Activated CD8-positive, alpha-beta memory T cell treated with anti-CD3 and anti-CD28 coated beads for 36 hours (primary cell): ENCODE results near the gene WNT5A. TPM values are rescaled to one million over a fixed set of nuclear protein-coding genes. Genes with fewer than 3 reads are reported as not detected.

ENCODE experiments used
- CTCF ChIA-PET: fragments of 350-600 bp; sonication (Branson Sonifier 250); formaldehyde crosslinking; loops from one replicate; lab custom pipeline; 2021; ENCODE audit warnings: antibody characterized with exemption; lab: Charles Lee
- POLR2A ChIA-PET: fragments of 350-600 bp; sonication (Branson Sonifier 250); formaldehyde crosslinking; loops from one replicate; lab custom pipeline; 2021; ENCODE audit warnings: antibody characterized with exemption; lab: Charles Lee
- total RNA-seq, 2 experiments: library from RNA; stranded (reverse); gene quantifications; one replicate each; pipeline ENCODE4 v1.2.3, GENCODE V29; 2021

The WNT5A gene
- total RNA-seq, 2 experiments from 2014 or later = not detected

DNA sequence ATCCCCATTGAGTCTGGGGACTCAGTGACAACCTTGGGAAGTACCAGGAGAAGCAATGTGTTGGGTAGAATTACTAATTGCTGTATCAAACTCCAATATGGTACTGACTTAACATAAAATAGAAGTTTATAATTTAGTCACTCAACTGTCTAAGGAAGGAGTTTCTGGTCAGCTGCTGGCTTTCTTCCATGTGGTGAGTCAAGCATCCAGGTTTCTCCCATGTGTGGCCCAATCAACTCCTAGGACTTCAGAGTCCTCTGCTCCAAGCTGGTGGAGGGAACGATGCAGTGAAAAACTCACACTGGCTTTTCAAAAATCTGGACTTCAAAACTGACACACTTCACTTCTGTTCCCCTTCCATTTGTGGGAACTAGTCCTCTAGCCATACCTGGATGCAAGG is 25.2 kb downstream of the WNT5A start:
- POLR2A ChIA-PET = no interaction called here

GRCh38 chr3:55459838-55460237 is 27.3 kb downstream of the WNT5A start:
- ChIA-PET CTCF (no interaction called here), POLR2A (no interaction called here)

More for the DNA sequence above, 25.2 kb downstream of the WNT5A start:
- CTCF ChIA-PET = no interaction called here

DNA sequence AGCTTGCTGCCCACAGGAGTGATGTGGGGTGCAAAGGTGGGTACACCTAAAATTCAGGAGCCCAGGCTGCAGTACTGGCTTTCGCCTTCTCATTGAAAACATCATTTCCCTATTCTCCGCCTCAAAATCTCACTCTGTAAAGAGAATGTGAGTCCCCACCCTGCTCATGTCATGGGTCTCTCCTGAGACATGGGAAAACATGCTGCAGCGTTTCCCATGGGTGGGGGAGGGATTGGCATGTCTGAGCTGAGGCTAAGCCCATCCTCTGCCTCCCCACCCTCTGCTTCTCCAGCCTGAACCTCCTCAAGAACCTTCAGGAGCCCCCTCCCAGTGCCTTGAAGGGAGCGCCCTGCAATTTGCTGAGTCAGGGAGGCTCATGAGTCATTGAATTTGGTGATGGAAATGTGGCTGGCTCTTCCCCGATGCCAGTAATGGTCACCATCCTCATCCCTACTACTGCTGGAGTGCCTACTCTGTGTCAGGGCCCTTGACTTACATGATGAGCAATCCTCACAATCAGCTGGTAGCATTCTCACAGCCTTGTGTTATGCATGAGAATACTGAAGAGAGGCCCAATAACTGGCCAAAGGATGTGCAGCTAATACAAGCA is 28.8 kb downstream of the WNT5A start:
- ChIA-PET CTCF (no interaction called here), POLR2A (no interaction called here)

DNA sequence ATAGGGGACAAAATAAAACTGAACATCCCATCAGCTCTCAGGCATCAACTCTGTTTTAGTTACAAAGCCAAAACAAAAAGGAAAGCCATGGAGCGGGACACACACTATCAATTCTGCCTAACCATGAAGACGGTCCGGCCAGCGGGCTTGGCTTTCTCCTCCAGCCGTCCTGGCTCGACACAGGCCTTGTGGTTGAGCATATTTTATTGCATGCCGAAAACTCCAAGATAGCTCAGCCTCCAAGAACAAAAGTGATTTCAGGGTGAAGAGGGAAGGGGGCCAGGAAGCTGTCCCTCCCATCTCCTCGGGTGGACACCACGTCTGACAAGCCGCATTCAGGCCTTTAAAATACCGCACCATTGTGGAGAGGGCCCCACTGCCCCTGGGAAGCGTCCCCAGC is 31.2 kb downstream of the WNT5A start:
- ChIA-PET POLR2A (no interaction called here), CTCF (no interaction called here)

- ChIA-PET POLR2A (no interaction called here), CTCF (no interaction called here)
These were observed 32.5 kb downstream of the WNT5A start for GRCh38 chr3:55454611-55455010.

DNA sequence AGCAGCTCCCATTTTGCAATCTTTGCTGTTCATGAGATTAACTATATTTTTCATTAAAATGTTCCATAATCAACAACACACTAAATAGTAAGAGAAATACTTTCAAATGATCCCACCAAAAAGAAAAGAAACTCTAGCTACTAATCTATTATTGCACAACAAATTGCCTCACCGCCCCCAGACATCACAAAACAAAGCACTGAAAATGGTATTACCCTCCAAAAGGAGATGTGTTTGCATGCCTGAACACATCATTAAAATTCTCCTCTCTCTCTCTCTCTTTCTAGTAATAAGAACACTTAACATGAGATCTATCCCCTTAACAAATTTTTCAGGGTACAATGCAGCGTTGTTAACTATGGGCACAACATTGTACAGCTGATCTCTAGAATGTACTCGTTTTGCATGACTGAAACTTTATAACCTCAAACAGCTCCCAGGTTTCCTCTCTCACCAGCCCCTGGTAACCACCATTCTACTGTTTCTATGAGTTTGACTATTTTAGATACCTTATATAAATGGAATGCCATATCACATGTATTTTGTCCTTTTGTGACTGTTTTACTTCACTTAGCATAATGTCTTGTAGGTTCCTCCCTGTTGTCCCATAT is 33.1 kb downstream of the WNT5A start:
- ChIA-PET POLR2A (no interaction called here), CTCF (no interaction called here)

- ChIA-PET POLR2A (no interaction called here), CTCF (interaction anchor here (0.6 kb wide), 1 partner anchor 414 kb away, joined by 3 read pairs; no protein-coding TSS in a partner anchor)
These were observed 34.2 kb downstream of the WNT5A start for GRCh38 chr3:55452886-55453285.

DNA sequence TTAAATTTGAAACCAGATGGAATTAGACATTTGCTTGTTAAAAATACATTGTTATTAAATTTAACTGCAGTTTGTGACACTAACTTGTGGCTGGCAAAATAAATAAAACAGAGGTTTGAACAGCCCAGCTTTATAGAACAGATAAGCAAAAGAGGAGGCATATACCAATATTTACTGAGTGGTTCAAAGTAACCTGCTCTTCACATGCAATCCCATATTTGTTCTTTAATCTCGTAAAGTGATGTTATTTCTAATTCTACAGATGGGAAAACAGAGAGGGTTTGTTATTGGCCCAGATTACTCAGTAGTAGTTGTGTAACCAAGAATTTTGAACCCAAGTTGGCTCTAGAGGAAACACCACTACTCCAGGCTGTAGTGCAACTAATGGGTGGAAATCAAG is 37.6 kb downstream of the WNT5A start:
- ChIA-PET POLR2A (no interaction called here), CTCF (no interaction called here)

DNA sequence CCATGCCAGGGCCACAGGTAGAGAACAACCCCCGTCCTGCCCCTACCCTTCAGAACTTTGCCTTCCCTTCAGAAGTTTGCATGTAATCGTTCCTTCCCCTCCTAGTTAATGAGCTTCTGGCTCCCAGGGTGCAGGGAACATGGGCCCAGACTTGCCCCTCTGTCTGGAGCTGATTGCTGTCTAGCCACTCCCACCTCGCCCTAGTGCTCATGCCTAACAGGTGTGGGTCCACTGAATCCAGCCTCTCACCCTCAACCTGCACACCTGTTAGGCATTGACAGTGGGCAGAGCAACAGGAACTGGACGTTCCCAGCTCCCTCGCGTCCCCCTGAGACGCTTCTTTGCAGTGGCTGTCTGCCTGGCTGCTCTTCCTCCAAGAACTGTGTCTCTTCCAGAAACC is 40.3 kb downstream of the WNT5A start:
- ChIA-PET CTCF (no interaction called here), POLR2A (no interaction called here)

DNA sequence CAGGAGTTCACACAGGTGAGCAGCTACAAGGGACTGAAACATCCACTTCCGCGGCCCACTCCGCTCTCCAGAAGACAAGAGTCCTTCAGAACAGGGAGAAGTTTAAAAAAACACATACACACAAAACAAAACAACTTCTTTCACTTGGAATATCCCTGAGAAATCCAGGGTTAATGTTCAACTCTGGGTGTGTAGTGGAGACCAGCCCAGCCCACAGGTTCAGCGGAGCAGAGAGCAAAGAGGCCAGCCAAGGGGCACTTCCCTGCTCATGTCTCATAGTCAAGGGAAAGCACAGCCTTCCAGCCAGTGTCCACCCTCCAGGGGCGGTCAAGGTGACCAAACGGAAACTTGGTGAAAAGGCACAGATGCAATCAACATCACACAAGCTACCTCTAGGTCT is 41.6 kb downstream of the WNT5A start:
- POLR2A ChIA-PET = no interaction called here
- CTCF ChIA-PET = no interaction called here

- ChIA-PET POLR2A (no interaction called here), CTCF (no interaction called here)
These were observed 43.8 kb downstream of the WNT5A start for GRCh38 chr3:55443346-55443745.

GRCh38 chr3:55442861-55443260 is 44.2 kb downstream of the WNT5A start:
- CTCF ChIA-PET = no interaction called here

DNA sequence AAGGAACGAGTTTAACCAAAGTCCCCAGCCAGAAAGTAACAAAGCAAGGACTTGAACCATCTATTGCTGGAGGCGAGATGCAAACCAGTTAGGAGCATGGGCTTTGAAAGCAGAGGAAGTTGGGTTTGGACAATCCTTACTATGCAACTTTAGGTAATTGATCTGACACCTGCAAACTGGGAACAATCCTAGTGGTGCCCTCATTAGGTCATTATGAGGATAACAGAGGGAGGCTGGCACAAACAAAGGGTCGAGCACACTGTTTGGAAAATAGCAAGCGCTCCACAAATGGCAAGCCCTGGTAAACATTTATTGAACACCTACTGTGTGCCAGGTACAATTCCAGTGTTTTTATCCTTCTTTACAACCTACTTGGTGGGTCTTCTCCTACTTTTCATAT is 45.6 kb downstream of the WNT5A start:
- POLR2A ChIA-PET = no interaction called here
- CTCF ChIA-PET = no interaction called here

More at GRCh38 chr3:55442861-55443260, 44.2 kb downstream of the WNT5A start:
- POLR2A ChIA-PET = no interaction called here

DNA sequence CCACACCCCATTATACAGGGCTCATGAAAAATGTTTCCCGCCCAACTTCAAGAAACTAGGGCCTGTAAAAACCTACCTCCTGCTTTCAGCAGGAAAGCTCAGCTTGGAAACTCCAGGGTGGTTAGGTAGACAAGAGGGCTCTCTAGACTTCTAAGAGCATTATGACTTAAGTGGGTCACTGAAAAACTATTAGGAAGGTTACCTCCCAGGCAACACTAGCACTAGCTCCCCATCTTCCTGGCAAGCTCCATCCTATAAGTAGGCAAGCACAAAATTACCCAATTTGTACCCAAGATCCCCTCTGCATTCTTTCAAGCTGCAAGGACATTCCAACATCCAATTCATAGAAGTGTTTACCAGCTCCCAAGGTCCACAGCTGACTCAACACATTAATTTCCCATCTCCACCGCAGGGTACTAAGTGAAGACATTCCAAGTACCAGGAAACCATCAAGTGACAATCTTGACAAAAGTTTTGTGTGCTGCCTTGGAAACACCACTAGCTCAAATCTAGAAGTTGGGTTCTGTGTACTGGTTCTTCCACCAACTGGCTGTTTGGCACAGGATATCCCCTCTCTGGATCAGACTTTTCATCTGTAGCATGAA is 46.9 kb downstream of the WNT5A start:
- CTCF ChIA-PET = no interaction called here
- POLR2A ChIA-PET = no interaction called here

DNA sequence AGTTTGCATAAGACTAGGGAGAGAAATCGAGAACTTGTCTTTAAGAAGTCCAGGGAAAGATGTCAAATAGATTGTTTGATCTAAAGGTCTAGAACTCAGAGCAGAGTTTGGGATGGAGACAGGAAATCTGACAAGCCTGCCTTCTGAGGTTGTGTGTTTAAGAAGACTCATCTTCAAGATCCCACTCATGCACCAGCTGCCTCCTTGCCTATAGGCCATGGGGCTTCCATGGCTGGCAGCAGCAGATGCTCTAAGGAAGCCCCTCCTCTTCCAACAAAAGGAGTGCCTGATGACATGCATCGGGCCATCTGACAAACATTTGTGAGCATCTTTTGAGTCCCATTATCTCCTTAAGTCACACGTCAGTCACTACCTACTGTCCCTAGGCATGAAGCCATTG is 47.4 kb downstream of the WNT5A start:
- CTCF ChIA-PET = no interaction called here
- POLR2A ChIA-PET = no interaction called here

DNA sequence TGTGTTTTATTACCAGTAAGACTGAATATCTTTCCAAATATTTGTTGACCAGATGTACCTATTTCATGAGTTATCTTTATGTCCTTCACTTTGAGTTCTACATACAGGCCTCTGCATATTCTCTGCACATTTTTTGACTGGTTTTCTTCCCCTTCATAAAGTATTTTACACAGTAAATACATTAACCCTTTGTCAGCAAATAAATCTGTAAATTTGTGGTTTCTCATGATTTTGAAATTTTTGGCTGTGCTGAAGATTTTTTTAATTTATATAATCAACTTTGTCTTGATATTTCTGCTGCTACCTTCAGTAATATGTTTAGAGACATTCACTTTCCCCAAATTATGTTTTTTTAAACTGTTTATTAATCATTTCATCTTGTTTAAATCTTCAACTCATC is 50.5 kb downstream of the WNT5A start:
- POLR2A ChIA-PET = no interaction called here
- CTCF ChIA-PET = no interaction called here

DNA sequence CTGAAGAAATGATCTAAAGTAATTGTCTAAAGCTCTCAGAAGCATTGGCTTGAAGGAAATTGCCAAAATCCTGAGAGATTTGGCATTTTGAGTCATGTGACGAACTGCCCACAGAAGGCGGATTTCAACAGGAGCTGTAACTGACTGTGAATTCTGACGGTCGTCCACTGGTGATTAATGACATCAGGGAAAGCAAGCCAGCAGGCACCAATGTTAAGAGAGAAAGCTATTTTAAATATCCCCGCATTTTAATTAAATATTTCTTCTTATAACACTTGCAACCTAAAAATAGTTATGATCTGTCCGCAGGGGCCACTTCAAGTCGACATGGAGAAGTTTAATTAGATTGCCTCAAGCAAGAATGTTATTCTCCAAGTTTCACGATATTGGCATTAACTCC is 51.6 kb downstream of the WNT5A start:
- POLR2A ChIA-PET = no interaction called here

DNA sequence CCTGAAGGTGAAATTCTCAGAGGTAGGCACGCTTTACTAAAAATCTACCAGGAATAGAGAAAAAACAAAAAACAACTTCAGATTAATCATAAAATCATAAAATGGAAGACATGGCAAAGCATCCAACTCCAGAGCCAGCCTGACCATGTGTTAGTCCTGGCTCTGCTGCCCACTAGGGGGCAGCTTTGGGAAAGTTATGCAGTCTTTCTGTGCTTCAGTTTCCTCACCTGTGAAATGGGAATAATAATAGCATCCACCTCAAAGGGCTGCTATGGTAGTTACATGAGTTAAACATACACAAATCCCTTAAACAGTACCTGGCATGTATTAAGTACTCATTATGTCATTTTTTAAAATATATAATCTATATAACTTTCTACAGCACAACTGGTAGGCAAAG is 52.3 kb downstream of the WNT5A start:
- ChIA-PET CTCF (no interaction called here), POLR2A (no interaction called here)

More for the DNA sequence above, 51.6 kb downstream of the WNT5A start:
- CTCF ChIA-PET = no interaction called here

- CTCF ChIA-PET = no interaction called here
- POLR2A ChIA-PET = no interaction called here
These were observed 56.1 kb downstream of the WNT5A start for GRCh38 chr3:55431041-55431440.

GRCh38 chr3:55427739-55428138 is 59.4 kb downstream of the WNT5A start:
- POLR2A ChIA-PET = no interaction called here
- CTCF ChIA-PET = no interaction called here

DNA sequence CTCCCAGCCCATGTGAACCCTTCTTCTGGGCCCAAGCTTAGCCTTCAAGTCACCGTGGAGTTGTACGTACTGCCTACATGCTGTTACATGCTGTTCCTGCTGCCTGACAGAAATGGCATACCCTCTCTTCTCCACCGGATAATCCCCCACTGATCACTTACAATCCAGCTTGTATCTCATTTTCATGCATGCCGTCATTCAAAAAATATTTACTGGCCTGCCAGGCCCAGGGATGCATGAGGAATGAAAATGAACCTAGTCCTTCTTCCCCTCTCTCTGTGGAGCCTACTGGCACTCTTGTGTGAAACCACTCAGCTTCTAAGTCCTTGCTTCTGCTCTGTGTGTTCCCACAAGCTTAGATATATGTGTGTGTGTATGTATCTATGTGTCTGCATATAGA is 60.6 kb downstream of the WNT5A start:
- ChIA-PET CTCF (no interaction called here), POLR2A (no interaction called here)
